NB4 (cell line): ENCODE results near the gene RBBP8NL.
A peak's percentile ranks its signal among the peaks of the same experiment; 100 is the strongest.

Experiments
- POLR2A ChIP-seq: IDR thresholded peaks from 2 replicates; pipeline ENCODE4 v1.6.1; 2011; ENCODE audit warnings: mild to moderate bottlenecking; ENCODE audit not compliant: insufficient read length; ENCODE audit errors: extremely low read depth
- TF ChIP-seq, protein P1 (sequence below): IDR thresholded peaks from one replicate; pipeline ENCODE4 v1.5.1; 2012; ENCODE audit warnings: low read depth, low read length
- TF ChIP-seq, protein P2 (sequence below): IDR thresholded peaks from 2 replicates; pipeline ENCODE4 v1.6.1; 2011; ENCODE audit warnings: low read depth, low read length

DNA sequence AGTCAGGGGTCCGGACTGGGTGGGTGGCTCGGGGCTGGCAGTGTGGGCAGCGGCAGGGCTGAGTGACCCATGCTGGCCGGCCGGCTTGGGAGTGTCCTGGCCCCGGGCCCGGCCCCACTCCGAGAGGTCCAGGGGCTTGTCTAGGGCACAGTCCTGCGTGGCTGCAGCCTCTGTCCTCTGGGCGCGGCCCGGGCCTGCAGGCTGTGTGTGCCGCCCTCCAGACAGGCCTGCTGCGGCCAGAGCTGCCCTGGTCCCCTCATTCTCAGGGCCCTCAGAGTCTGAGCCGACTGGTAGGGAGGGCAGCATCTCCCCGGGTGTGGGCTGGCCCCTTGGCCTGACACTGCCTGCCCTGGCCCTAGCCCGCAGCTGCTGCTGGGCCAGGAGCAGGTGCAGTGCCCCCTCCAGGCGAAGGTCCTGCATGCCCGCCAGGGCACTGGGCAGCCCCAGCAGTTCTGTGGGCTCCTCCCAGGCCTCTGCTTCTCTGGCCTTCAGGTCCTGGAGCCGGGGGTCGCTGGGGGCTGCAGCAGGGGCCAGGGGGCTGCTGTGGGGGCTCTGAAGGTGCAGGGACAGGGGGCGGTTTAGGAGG, 13.3 kb downstream of the RBBP8NL start:
- TF ChIP-seq, protein P1, sequence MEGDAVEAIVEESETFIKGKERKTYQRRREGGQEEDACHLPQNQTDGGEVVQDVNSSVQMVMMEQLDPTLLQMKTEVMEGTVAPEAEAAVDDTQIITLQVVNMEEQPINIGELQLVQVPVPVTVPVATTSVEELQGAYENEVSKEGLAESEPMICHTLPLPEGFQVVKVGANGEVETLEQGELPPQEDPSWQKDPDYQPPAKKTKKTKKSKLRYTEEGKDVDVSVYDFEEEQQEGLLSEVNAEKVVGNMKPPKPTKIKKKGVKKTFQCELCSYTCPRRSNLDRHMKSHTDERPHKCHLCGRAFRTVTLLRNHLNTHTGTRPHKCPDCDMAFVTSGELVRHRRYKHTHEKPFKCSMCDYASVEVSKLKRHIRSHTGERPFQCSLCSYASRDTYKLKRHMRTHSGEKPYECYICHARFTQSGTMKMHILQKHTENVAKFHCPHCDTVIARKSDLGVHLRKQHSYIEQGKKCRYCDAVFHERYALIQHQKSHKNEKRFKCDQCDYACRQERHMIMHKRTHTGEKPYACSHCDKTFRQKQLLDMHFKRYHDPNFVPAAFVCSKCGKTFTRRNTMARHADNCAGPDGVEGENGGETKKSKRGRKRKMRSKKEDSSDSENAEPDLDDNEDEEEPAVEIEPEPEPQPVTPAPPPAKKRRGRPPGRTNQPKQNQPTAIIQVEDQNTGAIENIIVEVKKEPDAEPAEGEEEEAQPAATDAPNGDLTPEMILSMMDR: peak; percentile 27
- no peak for TF ChIP-seq POLR2A
- TF ChIP-seq, protein P2, sequence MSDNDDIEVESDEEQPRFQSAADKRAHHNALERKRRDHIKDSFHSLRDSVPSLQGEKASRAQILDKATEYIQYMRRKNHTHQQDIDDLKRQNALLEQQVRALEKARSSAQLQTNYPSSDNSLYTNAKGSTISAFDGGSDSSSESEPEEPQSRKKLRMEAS: no peak
